NOMO-1 treated with DMSO at 0.1 percent for 48 hours (cell line): Measurements from ENCODE around the gene DACT3.
A peak's percentile ranks its signal among the peaks of the same experiment; 100 is the strongest.

Experiments used
- DNase-seq: peaks from one replicate; lab custom pipeline; 2025; ENCODE audit not compliant: unreplicated experiment; lab: John Stamatoyannopoulos, UW

The DACT3 gene

GRCh38 chr19:46670813-46671212, 9.8 kb upstream of the DACT3 start:
- no peak for DNase-seq

DNA sequence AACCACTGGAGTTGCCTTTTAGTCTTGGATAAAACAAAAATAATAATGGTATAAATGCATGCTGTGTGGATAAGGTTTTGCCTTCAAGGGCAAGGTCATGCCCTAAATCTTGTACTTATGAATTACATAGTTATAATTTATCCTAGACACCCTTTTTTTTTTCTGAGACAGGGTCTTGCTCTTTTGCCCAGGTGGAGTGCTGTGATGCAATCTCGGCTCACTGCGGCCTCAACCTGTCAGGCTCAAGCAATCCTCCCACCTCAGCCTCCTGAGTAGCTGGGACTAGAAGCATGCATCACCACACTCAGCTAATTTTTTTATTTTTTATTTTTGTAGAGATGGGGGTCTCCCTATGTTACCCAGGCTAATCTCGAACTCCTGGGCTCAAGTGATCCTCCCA, 7.7 kb upstream of the DACT3 start:
- no peak for DNase-seq

GRCh38 chr19:46665072-46665471, 4.1 kb upstream of the DACT3 start:
- DNase-seq, result no peak

- peak; percentile 90 for DNase-seq
These were observed 982 bp upstream of the DACT3 start for GRCh38 chr19:46661735-46662592.

DNA sequence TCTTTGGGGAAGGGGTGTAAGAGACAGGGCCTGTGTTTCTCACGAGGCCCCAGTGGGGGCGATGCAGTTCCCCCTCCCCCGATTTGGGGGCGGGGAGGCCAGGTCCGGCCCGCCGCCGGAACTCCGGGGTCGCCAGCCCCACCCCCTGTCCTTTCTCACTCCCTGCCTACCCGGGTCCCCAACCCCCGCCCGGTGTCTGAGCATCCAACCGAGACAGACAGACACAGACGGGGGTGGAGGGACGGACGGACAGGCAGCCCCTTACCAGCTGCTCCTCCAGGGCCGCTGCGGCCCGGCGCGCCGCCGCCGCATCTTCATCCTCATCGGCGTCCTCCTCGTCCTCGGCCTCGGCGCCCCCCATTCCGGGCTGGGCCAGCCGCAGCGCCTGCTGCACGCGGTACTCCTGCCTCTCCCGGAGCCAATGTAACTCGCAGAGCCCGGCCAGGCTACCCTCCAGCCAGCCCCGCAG, 397 bp downstream of the DACT3 start:
- DNase-seq, result no peak

- no peak for DNase-seq
These were observed 919 bp downstream of the DACT3 start for GRCh38 chr19:46660008-46660517.

GRCh38 chr19:46659151-46660007, 1.6 kb downstream of the DACT3 start:
- DNase-seq, result no peak

GRCh38 chr19:46656541-46656940, 4.4 kb downstream of the DACT3 start:
- DNase-seq, result no peak

DNA sequence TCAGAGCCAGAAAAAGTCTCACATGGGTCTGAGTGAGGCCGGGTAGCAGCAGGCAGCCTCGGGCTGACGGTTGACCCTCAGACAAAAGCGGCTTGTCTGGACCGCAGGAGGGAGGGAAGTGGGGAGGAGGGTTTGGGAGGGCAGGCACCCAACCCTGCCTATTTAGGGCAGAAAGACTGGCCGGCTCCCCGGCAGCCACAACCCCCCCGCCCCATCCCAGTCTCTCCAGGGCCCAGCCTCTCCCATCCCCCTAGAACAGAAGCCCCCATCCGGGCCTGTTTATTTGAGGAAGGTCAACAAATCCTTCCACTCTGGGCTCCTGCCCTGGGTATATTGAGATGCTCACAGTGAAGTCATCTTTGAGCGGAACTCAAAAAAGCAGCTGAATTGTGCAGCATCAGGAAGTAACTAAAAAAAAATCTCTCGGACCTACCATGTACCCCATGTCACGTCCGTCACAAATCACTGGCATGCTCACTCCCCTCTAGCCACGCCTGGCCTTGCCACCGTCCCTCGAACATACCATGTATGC, 6.3 kb downstream of the DACT3 start:
- DNase-seq, result peak; percentile 47

DNA sequence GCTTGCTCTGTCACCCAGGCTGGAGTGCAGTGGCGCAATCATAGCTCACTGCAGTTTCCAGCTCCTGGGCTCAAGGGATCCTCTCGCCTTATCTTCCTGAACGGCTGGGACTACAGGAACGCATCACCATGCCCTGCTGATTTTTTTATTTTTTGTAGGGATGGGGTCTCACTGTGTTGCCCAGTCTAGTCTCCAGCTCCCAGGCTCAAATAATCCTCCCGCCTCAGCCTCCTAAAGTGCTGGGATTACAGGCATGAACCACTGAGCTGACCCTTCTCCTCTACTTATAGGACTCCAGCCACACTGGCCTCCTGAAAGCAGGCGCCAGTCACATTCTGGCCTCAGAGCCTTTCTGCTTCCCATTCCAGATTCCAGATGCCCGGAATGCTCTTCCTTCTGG, 10.5 kb downstream of the DACT3 start:
- no peak for DNase-seq

DNA sequence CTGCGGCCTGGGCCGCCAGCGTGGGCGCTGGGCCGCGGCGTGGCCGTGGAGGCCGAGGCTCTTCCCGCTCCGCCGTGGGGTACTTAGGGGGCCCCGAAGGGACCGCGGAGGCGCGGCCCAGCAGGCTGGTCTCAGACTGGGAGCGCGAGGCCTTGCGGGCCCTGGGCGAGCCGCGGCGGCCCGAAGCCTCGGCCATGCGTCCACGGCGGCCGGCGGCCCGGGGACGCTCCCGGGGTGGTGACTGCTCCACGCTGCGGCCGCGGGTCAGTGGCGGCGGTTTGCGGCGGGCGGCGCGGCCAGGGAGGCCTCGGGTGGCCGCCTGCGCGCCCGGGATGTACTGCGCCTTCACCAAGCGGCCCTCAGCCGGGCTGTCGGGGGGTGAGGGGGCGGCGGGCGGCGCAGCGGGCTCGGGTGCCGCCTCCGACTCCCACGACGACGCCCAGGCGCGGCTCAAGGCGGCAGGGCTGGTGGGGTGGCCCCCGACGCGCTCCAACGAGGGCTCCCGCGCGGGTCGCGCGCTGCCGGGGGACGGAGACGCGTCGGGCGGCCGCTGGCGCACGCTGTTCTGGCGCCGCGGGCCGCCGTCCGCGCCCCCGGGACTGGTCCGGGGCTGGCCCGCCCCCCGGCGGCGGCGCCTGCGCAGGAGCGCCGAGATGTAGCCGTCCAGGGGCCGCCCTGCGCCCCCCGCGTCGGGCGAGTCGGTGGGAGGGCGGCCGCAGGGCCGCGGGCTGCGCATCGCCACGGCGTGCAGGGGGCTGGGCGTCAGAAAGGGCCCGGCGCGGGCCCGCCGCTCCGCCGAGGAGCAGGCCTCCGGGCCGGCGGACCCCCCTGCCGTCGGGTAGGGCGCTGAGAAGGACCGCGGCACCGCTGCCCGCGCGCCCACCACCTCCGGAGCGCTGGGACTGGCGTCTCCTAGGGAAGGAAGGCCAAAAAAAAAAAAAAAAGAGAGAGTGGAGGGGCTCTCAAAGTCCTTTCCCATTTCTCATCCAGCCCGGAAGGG, 11.7 kb downstream of the DACT3 start:
- DNase-seq, result no peak

DNA sequence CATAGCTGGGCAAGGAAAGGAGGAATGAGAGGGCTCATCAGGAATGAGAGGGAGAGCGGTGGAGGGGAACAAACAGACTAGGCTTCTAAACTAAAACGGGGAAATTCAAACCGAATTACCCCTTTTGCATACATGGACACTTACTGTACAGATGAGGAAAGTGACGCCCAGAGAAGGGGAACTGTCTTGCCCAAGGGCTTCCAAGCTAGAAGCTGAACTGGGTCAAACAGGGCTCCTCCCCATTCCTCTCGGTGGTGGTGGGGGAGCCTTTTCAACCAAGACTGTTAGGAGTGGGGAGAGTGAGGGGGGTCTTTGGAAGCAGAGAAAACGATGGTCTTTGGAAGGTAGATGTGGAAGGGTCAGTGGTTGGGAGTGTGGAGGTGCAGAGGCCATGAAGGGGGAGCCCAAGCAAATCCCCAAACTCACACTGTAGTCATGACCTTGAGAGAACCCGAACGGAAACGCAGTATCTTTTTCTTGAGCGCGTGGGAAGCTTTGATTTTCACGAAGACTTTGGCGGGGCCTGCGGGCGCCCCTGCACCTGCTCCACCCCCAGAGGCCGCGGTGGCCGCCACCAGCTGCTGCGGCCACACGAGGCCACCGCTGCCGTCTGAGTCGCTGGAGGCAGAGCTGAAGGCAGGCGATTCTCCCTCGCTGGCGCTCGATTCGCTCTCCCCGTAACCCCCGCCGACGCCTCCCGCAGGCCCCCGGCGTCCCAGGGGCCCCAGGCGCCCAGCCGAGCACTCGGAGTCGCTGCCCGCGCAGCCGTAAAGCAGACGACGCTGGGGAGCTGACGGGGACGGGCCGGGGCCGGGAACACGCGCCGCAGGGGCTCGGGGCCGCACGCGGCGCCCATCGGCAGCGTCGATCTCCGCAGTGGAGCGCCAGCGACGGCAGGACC, 12.7 kb downstream of the DACT3 start:
- DNase-seq, result peak; percentile 27

GRCh38 chr19:46646402-46646801, 14.6 kb downstream of the DACT3 start:
- no peak for DNase-seq

- no peak for DNase-seq
These were observed 16.3 kb downstream of the DACT3 start for GRCh38 chr19:46644720-46645119.

DNA sequence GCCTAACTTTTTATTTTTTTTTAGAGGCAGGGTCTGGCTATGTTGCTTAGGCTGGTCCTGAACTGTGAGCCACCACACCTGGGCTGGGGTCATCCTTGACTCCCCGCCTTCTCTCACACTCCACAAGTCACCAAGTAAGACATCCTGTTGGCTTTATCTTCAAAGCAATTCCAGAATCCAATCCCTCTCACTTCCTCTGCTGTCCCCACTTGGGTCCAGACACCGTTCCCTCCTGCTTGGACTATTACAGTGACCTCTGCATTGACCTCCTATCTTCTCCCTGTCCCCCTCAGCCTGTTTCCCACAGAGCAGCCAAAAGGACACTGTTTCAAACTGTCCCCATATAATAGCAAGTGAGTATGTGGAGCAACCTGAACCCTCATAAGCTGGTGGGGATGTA, 20.3 kb downstream of the DACT3 start:
- DNase-seq, result no peak

DNA sequence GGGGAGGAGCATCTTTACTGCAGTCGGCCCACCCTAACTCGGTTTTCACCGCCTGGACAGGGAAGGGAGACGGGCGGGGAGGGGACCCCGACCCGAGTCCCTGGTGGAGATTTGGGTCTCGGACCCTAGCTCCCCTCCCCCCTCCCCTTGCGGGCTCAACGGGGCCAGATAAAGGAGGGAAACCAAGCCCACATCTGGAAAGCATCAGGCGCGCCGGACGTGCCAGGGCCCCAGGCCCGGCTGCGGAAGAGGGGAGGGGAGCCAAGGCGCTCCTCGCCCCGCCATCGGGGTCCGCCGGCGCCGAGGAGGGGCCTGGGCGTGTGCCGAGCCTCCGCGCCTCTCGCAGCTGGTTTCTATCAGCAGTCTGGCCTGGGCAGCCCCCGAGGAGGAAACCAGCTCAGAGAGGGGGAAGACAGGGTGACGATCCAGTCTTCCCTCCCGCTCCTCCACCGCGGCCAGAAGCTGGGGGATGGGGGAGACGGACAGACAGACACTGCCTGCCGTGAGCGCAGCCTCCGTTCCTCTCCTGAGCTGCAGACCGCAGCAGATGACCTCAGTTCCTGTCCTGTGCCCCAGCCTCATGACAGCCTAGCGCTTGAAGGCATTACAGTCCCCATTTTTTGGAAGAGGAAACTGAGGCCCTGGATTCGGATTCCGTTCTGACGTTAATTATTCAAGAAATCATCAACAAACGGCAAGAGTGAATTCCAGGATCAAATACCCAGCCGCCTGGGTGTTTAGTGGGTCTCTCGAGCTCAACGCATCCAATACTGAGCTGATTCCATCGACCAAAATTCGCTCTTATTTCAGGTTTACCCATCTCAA, 21.4 kb downstream of the DACT3 start:
- DNase-seq, result peak; percentile 50

GRCh38 chr19:46637224-46637623, 23.8 kb downstream of the DACT3 start:
- no peak for DNase-seq
